GM18907 (cell line): Measurements from ENCODE around the gene KIF5A.
"Not testable (repeated sequence)": the region's sequence is repeated elsewhere in the genome, so short reads cannot be mapped to it uniquely, and the experiment has no call there.

Experiments used
- ATAC-seq: cut with Tn5 transposase; IDR thresholded peaks from one replicate; pipeline ENCODE4 v1.9.1; 2021; ENCODE audit warnings: mild to moderate bottlenecking, moderate library complexity; ENCODE audit not compliant: unreplicated experiment

KIF5A gene

GRCh38 chr12:57580466-57580795 lies 30.6 kb downstream of the KIF5A start:
- ATAC-seq: no peak

- no peak for ATAC-seq
These were observed 32.0 kb downstream of the KIF5A start for GRCh38 chr12:57581802-57582201.

GRCh38 chr12:57582440-57582839 lies 32.6 kb downstream of the KIF5A start:
- no peak for ATAC-seq

GRCh38 chr12:57583008-57583831 lies 33.4 kb downstream of the KIF5A start:
- peak; percentile 97 for ATAC-seq

- ATAC-seq: no peak
These were observed 34.2 kb downstream of the KIF5A start for GRCh38 chr12:57584050-57584449.

GRCh38 chr12:57584690-57585089 lies 34.8 kb downstream of the KIF5A start:
- ATAC-seq: no peak

- ATAC-seq: no peak
These were observed 35.3 kb downstream of the KIF5A start for GRCh38 chr12:57585156-57585555.

GRCh38 chr12:57586128-57586527 lies 36.3 kb downstream of the KIF5A start:
- ATAC-seq: no peak

GRCh38 chr12:57586832-57587429 lies 37.1 kb downstream of the KIF5A start:
- no peak for ATAC-seq

- not testable (repeated sequence) for ATAC-seq
These were observed 39.2 kb downstream of the KIF5A start for GRCh38 chr12:57588951-57589610.

GRCh38 chr12:57590479-57590863 lies 40.6 kb downstream of the KIF5A start:
- no peak for ATAC-seq

- ATAC-seq: peak; percentile 87
These were observed 41.3 kb downstream of the KIF5A start, which contains the start of gene PIP4K2C for GRCh38 chr12:57590864-57591781. TSS of gene PIP4K2C (plus strand) at chr12:57591192. CDS start at chr12:57591290, 98 bp downstream.

GRCh38 chr12:57591782-57592325 lies 42.0 kb downstream of the KIF5A start:
- no peak for ATAC-seq

- no peak for ATAC-seq
These were observed 42.8 kb downstream of the KIF5A start for GRCh38 chr12:57592551-57593165.

- no peak for ATAC-seq
These were observed 43.3 kb downstream of the KIF5A start for GRCh38 chr12:57593187-57593586.

- ATAC-seq: no peak
These were observed 50.6 kb downstream of the KIF5A start for GRCh38 chr12:57600395-57600794.

- ATAC-seq: no peak
These were observed 52.7 kb downstream of the KIF5A start for GRCh38 chr12:57602544-57602943.

- no peak for ATAC-seq
These were observed 53.5 kb downstream of the KIF5A start for GRCh38 chr12:57603324-57603723.

GRCh38 chr12:57603815-57604453 lies 54.1 kb downstream of the KIF5A start:
- no peak for ATAC-seq
